RWPE2 (cell line): Measurements from ENCODE around the gene PROM2.

Experiments
- ATAC-seq: fragments of 200-7000 bp; cut with Tn5 transposase; 3 replicates; pipeline ENCODE4 v1.9.1; 2021; ENCODE audit warnings: low read depth
- DNase-seq: peaks from one replicate; pipeline ENCODE4 v3.0.0-alpha.2; 2020; ENCODE audit warnings: low spot score
- H3K27ac ChIP-seq: fragments of 450-650 bp; 2 replicates; pipeline ENCODE4 v1.5.1; 2017; ENCODE audit warnings: mild to moderate bottlenecking; ENCODE audit not compliant: poor library complexity, severe bottlenecking
- H3K27me3 ChIP-seq: fragments of 250-450 bp; sonication (Bioruptor Pico); 2 replicates; pipeline ENCODE4 v1.5.1; 2021; ENCODE audit warnings: mild to moderate bottlenecking, moderate library complexity; ENCODE audit not compliant: insufficient read depth, poor library complexity, severe bottlenecking
- H3K36me3 ChIP-seq: fragments of 250-450 bp; sonication (Bioruptor Pico); 2 replicates; pipeline ENCODE4 v1.5.1; 2020; ENCODE audit warnings: low read depth, mild to moderate bottlenecking, moderate library complexity
- H3K4me1 ChIP-seq: fragments of 250-450 bp; sonication (Bioruptor Pico); 2 replicates; pipeline ENCODE4 v1.5.1; 2021; ENCODE audit warnings: mild to moderate bottlenecking, moderate library complexity; ENCODE audit not compliant: insufficient read depth, poor library complexity, severe bottlenecking
- H3K4me3 ChIP-seq: fragments of 250-450 bp; sonication (Bioruptor Pico); 2 replicates; pipeline ENCODE4 v1.5.1; 2021; ENCODE audit warnings: mild to moderate bottlenecking, moderate library complexity; ENCODE audit not compliant: severe bottlenecking
- H3K9me3 ChIP-seq: fragments of 250-450 bp; sonication (Bioruptor Pico); 2 replicates; pipeline ENCODE4 v1.5.1; 2021; ENCODE audit warnings: mild to moderate bottlenecking, moderate library complexity; ENCODE audit not compliant: severe bottlenecking
- CTCF ChIP-seq: fragments of 450-650 bp; IDR thresholded peaks from one replicate; pipeline ENCODE4 v1.5.1; 2017; ENCODE audit warnings: mild to moderate bottlenecking, moderate library complexity; ENCODE audit not compliant: poor library complexity, severe bottlenecking

PROM2 gene

DNA sequence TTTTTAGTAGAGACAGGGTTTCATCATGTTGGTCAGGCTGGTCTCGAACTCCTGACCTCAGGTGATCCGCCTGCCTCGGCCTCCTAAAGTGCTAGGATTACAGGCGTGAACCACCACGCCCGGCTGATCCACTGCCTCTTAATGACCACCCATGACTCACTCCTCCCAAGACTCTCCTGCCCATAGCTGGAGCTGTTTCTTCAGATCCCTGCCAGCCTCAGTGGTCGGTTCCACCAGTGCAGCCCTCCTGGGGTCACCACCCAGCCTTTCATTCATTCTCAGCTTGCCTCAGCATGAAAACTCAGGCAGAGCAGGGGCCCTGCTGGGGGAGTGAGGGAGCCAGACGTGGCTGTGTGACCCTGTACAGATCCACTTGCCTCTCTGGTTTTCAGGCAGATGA, 35.4 kb downstream of the PROM2 start:
- Histone ChIP-seq H3K27me3 (no peaks in the 10 kb centered on the region), H3K4me1 (no peaks in the 10 kb centered on the region), H3K27ac (no peak overlapping the region), H3K9me3 (no peaks in the 10 kb centered on the region), H3K4me3 (no peak overlapping the region), H3K36me3 (no peaks in the 10 kb centered on the region)
- no peak for TF ChIP-seq CTCF
- ATAC-seq (no peak), DNase-seq (no peak)

DNA sequence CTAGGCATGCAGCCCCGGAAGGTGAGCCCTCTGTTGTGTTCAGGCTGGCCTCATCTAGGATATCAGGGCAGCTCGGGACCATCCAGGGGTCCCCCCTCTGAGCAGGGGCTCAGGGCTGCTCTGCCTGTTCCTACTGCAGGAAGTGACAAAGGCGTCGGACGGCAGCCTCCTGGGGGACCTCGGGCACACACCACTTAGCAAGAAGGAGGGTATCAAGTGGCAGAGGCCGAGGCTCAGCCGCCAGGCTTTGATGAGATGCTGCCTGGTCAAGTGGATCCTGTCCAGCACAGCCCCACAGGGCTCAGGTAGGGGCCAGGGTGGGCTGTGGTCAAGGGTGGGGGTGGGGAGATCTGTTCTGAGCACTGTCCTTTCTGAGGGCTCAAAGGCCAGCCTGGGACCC, 36.0 kb downstream of the PROM2 start:
- Histone ChIP-seq H3K27ac (no peak overlapping the region), H3K4me1 (peaks cover under 1% of the 10 kb centered on the region), H3K9me3 (no peaks in the 10 kb centered on the region), H3K4me3 (no peak overlapping the region), H3K27me3 (no peaks in the 10 kb centered on the region), H3K36me3 (no peaks in the 10 kb centered on the region)
- ATAC-seq (no peak), DNase-seq (no peak)
- no peak for TF ChIP-seq CTCF

DNA sequence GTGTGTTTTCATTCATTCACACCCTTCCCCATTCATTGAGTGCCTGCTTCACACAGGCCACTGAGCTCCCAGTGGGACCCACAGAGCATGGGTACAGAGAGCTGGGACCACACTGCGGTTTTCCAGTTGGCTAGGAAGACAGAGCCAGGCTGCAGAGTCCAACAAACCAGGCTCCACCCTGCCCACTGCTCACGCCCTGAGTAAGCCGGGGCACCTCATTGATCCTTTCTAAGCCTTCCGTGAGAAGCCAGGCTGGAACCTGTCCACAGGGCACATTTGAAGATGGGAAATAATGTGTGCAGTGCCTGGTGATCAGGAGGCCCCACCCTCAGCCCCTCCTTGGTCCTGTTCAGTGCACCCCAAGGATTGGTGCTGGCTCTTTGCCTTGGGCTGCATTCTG, 36.4 kb downstream of the PROM2 start:
- Histone ChIP-seq H3K36me3 (no peaks in the 10 kb centered on the region), H3K4me3 (no peak overlapping the region), H3K27ac (no peak overlapping the region), H3K27me3 (no peaks in the 10 kb centered on the region), H3K4me1 (peaks cover 4% of the 10 kb centered on the region), H3K9me3 (no peaks in the 10 kb centered on the region)
- DNase-seq (no peak), ATAC-seq (peak; percentile 38; the same call in 2 of the 3 replicates)
- TF ChIP-seq CTCF, result no peak

DNA sequence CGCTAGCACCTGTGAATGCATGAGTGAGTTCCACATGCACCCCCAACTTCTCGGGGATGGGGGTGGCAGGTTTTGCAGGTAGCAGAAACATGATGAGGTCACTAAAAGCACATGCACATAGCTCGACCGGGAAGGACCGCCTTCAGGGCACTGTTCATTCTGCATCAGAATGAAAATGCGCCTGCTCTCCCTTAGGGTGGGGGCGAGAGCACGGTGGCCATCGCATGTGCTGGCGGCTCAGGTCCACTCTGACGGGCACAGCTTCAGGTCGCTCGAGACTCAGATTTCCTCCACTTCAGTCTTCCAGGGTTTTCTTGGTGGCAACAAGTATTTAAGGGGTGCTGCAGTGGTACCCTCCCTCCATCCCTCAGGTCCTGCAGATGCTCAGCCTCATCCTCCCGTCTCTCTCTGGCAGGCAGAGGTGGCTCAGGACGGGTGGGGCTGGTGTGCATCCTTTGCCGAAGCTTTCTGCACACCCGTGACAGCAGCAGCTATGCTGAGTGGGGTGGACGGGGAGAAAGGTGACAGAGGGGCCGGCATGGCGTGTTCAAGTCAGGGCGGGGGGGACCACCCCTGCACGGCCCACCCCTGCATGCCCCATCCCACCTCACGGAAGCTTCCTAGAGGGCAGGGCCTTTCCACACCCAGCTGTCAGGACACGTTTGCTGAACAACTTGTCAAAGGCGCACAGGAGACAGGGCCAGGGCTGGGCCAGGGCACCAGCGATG, 37.7 kb downstream of the PROM2 start:
- H3K4me3 ChIP-seq, result no peak overlapping the region

More for the DNA sequence above, 37.7 kb downstream of the PROM2 start:
- DNase-seq (no peak), ATAC-seq (no peak)
- no peaks in the 10 kb centered on the region for H3K36me3 ChIP-seq
- no peak overlapping the region for H3K27ac ChIP-seq
- no peak for TF ChIP-seq CTCF
- no peaks in the 10 kb centered on the region for H3K27me3 ChIP-seq
- H3K9me3 ChIP-seq, result no peaks in the 10 kb centered on the region
- H3K4me1 ChIP-seq, result peaks cover 17% of the 10 kb centered on the region
